Measurements from ENCODE around the gene ZDHHC21. TPM values are rescaled to one million over a fixed set of nuclear protein-coding genes. Genes with fewer than 3 reads are reported as not detected.

Gene ZDHHC21
- total and polyA plus RNA-seq, 2 experiments from 2014 or later = 4.0 to 13.5 TPM

DNA sequence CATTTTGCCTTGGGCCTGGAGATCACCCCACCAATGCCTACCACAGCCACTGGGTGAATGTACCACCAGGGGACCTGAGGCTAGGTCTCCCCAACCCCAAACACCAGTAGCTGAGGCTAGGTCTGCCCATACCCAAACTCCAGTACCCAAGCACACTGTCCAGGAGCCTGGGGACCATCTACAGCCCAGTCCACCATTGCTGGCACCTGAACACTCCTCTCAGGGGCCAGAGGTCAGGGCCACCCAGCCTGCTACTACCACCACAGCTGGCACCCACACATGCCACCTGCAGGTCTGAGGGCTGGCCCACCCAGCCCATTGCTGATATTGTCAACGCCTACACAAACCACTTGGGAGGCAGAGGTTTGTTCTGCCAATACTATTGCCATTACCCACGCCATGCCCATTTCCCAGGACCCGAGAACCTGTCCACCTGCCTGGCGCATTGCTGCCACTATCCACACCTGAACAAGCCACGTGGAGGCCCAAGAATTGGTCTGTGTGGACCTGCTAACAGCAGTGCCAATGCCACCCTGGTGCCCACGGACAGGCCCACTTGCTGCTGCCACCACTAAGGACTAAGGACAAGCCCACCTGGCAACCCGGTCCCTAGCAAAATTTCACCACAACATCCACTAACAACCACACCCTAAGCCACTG, 59.2 kb downstream of the ZDHHC21 start:
- H3K79me2 ChIP-seq (replicated peaks; ENCODE audit: insufficient read depth) = no peaks in the 10 kb centered on the region
- no peak overlapping the region for H3K27ac Mint-ChIP-seq
- TF ChIP-seq STAT1 (IDR thresholded peaks at IDR 0.05; ENCODE audit: unreplicated experiment) (no peak), POLR2AphosphoS5 (IDR thresholded peaks at IDR 0.05; ENCODE audit: low read depth) (no peak), EZH2 (IDR thresholded peaks at IDR 0.05; ENCODE audit: low read depth, unreplicated experiment) (no peak), ZNF114 (CRISPR knock-in tag; IDR thresholded peaks at IDR 0.05) (no peak), CREB1 (CRISPR knock-in tag; IDR thresholded peaks at IDR 0.05; ENCODE audit: low read depth) (no peak), JUNB (IDR thresholded peaks at IDR 0.05; ENCODE audit: unreplicated experiment) (no peak), ZNF331 (CRISPR knock-in tag; IDR thresholded peaks at IDR 0.05; ENCODE audit: low read depth) (no peak), NANOG (IDR thresholded peaks at IDR 0.05; ENCODE audit: borderline replicate concordance) (no peak), EZH2phosphoT487 (IDR thresholded peaks at IDR 0.05; ENCODE audit: unreplicated experiment) (no peak)
- TF ChIP-seq, protein P1, sequence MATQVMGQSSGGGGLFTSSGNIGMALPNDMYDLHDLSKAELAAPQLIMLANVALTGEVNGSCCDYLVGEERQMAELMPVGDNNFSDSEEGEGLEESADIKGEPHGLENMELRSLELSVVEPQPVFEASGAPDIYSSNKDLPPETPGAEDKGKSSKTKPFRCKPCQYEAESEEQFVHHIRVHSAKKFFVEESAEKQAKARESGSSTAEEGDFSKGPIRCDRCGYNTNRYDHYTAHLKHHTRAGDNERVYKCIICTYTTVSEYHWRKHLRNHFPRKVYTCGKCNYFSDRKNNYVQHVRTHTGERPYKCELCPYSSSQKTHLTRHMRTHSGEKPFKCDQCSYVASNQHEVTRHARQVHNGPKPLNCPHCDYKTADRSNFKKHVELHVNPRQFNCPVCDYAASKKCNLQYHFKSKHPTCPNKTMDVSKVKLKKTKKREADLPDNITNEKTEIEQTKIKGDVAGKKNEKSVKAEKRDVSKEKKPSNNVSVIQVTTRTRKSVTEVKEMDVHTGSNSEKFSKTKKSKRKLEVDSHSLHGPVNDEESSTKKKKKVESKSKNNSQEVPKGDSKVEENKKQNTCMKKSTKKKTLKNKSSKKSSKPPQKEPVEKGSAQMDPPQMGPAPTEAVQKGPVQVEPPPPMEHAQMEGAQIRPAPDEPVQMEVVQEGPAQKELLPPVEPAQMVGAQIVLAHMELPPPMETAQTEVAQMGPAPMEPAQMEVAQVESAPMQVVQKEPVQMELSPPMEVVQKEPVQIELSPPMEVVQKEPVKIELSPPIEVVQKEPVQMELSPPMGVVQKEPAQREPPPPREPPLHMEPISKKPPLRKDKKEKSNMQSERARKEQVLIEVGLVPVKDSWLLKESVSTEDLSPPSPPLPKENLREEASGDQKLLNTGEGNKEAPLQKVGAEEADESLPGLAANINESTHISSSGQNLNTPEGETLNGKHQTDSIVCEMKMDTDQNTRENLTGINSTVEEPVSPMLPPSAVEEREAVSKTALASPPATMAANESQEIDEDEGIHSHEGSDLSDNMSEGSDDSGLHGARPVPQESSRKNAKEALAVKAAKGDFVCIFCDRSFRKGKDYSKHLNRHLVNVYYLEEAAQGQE (IDR thresholded peaks at IDR 0.05; ENCODE audit: unreplicated experiment) = no peak
- TF ChIP-seq, protein P2, sequence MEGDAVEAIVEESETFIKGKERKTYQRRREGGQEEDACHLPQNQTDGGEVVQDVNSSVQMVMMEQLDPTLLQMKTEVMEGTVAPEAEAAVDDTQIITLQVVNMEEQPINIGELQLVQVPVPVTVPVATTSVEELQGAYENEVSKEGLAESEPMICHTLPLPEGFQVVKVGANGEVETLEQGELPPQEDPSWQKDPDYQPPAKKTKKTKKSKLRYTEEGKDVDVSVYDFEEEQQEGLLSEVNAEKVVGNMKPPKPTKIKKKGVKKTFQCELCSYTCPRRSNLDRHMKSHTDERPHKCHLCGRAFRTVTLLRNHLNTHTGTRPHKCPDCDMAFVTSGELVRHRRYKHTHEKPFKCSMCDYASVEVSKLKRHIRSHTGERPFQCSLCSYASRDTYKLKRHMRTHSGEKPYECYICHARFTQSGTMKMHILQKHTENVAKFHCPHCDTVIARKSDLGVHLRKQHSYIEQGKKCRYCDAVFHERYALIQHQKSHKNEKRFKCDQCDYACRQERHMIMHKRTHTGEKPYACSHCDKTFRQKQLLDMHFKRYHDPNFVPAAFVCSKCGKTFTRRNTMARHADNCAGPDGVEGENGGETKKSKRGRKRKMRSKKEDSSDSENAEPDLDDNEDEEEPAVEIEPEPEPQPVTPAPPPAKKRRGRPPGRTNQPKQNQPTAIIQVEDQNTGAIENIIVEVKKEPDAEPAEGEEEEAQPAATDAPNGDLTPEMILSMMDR (conservative IDR thresholded peaks at IDR 0.05; ENCODE audit: low read depth in 2 of 2) = no peak
- TF ChIP-seq, protein P3, sequence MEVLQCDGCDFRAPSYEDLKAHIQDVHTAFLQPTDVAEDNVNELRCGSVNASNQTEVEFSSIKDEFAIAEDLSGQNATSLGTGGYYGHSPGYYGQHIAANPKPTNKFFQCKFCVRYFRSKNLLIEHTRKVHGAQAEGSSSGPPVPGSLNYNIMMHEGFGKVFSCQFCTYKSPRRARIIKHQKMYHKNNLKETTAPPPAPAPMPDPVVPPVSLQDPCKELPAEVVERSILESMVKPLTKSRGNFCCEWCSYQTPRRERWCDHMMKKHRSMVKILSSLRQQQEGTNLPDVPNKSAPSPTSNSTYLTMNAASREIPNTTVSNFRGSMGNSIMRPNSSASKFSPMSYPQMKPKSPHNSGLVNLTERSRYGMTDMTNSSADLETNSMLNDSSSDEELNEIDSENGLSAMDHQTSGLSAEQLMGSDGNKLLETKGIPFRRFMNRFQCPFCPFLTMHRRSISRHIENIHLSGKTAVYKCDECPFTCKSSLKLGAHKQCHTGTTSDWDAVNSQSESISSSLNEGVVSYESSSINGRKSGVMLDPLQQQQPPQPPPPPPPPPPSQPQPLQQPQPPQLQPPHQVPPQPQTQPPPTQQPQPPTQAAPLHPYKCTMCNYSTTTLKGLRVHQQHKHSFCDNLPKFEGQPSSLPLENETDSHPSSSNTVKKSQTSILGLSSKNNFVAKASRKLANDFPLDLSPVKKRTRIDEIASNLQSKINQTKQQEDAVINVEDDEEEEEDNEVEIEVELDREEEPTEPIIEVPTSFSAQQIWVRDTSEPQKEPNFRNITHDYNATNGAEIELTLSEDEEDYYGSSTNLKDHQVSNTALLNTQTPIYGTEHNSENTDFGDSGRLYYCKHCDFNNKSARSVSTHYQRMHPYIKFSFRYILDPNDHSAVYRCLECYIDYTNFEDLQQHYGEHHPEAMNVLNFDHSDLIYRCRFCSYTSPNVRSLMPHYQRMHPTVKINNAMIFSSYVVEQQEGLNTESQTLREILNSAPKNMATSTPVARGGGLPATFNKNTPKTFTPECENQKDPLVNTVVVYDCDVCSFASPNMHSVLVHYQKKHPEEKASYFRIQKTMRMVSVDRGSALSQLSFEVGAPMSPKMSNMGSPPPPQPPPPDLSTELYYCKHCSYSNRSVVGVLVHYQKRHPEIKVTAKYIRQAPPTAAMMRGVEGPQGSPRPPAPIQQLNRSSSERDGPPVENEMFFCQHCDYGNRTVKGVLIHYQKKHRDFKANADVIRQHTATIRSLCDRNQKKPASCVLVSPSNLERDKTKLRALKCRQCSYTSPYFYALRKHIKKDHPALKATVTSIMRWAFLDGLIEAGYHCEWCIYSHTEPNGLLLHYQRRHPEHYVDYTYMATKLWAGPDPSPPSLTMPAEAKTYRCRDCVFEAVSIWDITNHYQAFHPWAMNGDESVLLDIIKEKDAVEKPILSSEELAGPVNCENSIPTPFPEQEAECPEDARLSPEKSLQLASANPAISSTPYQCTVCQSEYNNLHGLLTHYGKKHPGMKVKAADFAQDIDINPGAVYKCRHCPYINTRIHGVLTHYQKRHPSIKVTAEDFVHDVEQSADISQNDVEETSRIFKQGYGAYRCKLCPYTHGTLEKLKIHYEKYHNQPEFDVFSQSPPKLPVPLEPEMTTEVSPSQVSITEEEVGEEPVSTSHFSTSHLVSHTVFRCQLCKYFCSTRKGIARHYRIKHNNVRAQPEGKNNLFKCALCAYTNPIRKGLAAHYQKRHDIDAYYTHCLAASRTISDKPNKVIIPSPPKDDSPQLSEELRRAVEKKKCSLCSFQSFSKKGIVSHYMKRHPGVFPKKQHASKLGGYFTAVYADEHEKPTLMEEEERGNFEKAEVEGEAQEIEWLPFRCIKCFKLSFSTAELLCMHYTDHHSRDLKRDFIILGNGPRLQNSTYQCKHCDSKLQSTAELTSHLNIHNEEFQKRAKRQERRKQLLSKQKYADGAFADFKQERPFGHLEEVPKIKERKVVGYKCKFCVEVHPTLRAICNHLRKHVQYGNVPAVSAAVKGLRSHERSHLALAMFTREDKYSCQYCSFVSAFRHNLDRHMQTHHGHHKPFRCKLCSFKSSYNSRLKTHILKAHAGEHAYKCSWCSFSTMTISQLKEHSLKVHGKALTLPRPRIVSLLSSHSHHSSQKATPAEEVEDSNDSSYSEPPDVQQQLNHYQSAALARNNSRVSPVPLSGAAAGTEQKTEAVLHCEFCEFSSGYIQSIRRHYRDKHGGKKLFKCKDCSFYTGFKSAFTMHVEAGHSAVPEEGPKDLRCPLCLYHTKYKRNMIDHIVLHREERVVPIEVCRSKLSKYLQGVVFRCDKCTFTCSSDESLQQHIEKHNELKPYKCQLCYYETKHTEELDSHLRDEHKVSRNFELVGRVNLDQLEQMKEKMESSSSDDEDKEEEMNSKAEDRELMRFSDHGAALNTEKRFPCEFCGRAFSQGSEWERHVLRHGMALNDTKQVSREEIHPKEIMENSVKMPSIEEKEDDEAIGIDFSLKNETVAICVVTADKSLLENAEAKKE (CRISPR knock-in tag; IDR thresholded peaks at IDR 0.05) = no peak

More for the DNA sequence above, 59.2 kb downstream of the ZDHHC21 start:
- Histone ChIP-seq H3K36me3 (ENCODE audit: insufficient read depth) (no peaks in the 10 kb centered on the region), H3F3A (replicated peaks; ENCODE audit: low read depth) (no peaks in the 10 kb centered on the region), H4K20me1 (replicated peaks; ENCODE audit: insufficient read depth) (no peaks in the 10 kb centered on the region), H3K9me2 (ENCODE audit: insufficient read depth) (no peaks in the 10 kb centered on the region), H3K27ac (ENCODE audit: low read depth) (no peak overlapping the region), H3K4me3 (no peak overlapping the region), H2AFZ (no peak overlapping the region), H3K27me3 (ENCODE audit: insufficient read depth) (no peaks in the 10 kb centered on the region), H3K4me1 (ENCODE audit: insufficient read depth) (peaks cover 11% of the 10 kb centered on the region), H3K4me2 (no peak overlapping the region)
- Mint-ChIP-seq H3K4me1 (peaks cover 14% of the 10 kb centered on the region; the same call in 2 of the 3 replicates), H3K36me3 (ENCODE audit: low read depth) (peaks cover 18% of the 10 kb centered on the region), H3K9me3 (no peaks in the 10 kb centered on the region), H3K4me3 (no peak overlapping the region), H3K27me3 (ENCODE audit: insufficient read depth, low read depth, poor library complexity) (peaks cover 1% of the 10 kb centered on the region)
- no peak for ATAC-seq
- no peak for DNase-seq (ENCODE audit: low spot score)
